Islet precursor cell (in vitro differentiated cells): Measurements from ENCODE around the gene NEXN.

ENCODE experiments used
- DNase-seq: peaks from one replicate; pipeline ENCODE4 v3.0.0-alpha.2; 2018

NEXN gene

GRCh38 chr1:77888081-77888780, at the start of gene NEXN:
Gene NEXN (plus strand): TSS chr1:77888624. CDS start chr1:77916107, 27,483 bp downstream.
- DNase-seq: peak; percentile 96

GRCh38 chr1:77841574-77841973, 46.9 kb upstream of the NEXN start:
- DNase-seq: no peak

DNA sequence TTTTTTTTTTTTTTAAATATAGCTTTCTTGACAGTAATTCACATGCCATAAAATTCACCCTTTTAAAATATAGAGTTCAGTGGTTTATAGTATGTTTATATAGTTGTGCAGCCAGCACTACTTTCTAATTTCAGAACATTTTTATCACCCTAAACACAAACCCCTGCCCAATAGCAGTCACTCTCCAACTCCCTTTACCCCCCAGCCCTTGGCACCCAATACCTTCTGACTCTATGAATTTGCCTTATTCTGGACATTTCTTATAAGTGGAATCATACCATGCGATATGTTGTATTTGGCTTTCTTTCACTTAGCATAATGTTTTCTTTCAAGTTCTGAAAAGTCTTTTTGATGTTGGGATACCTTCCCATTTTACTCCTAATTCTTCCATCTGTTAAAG, 42.5 kb upstream of the NEXN start:
- no peak for DNase-seq

GRCh38 chr1:77846966-77847365, 41.5 kb upstream of the NEXN start:
- no peak for DNase-seq

DNA sequence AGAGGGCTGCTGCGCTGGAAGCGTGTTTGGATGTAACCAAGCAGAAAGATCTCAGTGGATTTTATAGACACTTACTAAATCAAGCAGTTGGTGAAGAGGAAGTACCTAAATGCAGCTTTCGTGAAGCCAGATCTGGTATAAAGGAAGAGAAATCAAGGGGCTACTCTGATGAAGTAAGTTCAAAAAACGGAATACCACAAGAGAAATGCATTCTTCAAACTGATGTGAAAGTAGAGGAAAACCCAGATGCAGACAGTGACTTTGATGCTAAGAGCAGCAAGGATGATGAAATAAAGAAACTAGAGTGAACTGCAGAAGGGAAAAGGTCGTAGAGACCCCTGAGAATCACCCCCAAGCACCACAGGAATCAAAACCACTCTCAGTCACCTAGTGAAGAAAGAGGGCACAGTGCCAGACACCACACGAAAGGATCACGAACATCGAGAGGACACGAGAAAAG, 40.8 kb upstream of the NEXN start:
- DNase-seq: no peak

- no peak for DNase-seq
Observed at GRCh38 chr1:77850082-77850481, 38.3 kb upstream of the NEXN start.

- DNase-seq: no peak
Observed at GRCh38 chr1:77857552-77857951, 30.9 kb upstream of the NEXN start.

DNA sequence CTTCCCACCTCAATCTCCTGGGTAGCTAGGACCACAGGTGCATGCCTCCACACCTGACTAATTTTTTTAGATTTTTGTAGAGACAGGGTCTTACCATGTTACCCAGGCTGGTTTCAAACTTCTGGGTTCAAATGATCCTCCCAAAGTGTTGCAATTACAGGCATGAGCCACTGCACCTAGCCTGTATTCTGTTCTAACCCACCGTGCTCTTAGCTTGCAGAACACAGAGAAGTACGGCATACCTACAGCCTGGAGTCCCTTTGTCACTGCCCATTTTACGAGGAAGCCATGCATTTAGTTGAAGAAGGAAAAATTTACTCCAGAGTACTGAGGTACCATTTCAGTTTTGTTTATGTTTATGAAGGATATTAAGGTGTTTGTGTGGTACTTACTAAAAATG, 29.7 kb upstream of the NEXN start:
- DNase-seq: peak; percentile 58

DNA sequence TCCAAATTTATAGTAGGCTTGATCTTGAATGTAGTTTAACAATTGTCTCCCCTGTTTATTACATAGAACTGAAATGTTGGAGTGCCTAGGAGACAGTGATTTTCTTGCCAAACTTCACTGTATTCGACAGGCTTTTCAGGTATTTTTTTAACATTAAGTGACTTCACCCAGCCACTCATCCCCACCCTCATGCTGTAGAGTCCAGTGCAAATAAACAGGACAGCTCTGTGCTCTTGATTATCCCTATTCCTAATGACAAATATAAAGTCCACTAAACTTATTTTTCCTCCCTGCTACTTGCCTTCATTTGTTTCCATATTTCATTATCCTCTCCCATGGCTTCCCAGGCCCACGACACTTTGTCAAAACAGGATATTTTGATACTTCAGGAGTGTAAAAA, 29.2 kb upstream of the NEXN start:
- no peak for DNase-seq

- DNase-seq: peak; percentile 82
Observed at GRCh38 chr1:77866296-77866695, 22.1 kb upstream of the NEXN start.

- DNase-seq: no peak
Observed at GRCh38 chr1:77872645-77873044, 15.8 kb upstream of the NEXN start.

- DNase-seq: no peak
Observed at GRCh38 chr1:77873461-77873860, 15.0 kb upstream of the NEXN start.

DNA sequence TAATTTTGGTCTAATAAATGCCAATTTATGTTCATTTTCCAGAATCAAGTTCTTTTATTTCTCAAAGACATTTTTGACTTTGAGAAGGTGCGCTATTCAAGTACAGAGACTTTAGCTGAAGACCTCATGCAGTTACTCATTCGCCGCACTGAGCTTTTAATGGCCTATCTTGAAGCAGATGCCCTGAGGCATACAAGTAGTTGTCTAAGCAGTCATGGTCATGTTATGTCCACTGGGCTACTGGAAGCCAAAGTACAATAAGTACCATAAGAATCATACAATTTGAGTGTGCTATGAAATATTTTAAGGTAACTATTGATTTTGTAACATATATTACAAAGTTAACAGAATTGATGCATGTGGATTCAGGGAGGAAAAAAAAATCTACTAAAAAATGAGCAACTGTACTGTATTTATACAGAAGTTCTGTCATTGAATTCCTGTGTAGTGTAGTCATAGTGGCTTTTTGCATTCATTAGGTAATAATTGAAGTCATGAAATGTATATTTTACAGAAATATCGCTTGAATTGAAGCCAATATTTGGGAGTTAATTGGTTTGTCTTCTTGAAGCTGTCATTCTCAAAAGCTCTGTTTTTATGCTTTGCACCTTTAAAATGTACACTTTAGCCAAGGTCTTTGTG, 13.5 kb upstream of the NEXN start:
- peak; percentile 76 for DNase-seq

DNA sequence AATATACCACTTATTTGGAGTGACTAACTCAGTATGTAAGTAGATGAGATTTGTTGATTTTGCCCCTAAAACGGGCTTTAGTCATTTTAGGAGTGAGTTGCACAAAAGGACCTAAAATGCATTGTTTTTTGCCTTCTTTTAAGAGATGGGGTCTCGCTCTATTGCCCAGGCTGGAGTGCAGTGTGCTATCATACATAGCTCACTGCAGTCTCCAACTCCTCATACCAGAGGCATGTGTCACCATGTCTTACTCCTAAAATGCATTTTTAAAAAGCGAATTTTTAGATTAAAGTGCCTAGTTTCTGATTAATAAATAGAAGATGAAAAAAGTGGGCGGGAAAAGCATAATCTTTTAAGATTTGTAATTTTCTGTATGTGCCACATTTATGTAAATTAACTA, 11.5 kb upstream of the NEXN start:
- DNase-seq: no peak

- DNase-seq: no peak
Observed at GRCh38 chr1:77881061-77881460, 7.4 kb upstream of the NEXN start.

DNA sequence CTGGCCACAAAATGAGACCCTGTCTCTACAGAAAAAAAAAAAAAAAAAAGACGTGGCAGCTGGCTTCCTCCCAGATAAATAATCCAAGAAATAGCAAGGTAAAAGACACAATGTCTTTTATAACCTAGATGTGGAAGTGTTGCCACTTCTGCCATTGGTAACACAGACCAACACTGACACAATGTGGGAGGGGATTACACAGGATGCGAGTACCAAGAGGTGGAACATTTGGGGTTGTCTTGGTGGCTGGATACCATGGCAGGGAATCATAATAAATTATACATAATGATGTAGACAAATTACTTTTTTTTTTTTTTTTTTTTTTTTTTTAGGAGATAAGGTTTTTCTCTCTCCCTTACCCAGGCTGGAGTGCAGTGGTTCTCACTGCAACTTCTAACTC, 6.0 kb upstream of the NEXN start:
- DNase-seq: no peak

GRCh38 chr1:77888781-77889642, 588 bp downstream of the NEXN start:
- DNase-seq: no peak

DNA sequence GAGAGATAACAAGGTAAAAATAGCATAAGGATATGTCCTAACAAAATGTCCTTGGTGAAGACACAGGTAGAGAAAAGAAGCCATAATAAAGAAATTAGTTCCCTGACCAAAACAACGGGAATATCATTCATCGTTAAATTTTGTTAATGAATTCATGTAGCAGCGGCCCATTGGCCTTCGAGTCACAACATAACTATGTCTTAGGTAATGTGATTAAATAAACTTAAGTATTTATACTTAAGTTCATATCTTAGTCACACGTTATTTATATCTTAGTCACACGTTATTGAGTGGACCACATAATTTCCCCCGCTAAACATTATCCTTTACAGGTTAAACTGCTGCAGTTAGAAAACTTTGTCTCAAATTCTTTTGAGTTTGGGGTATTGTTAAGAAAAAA, 1.2 kb downstream of the NEXN start:
- DNase-seq: no peak

GRCh38 chr1:77891200-77891599, 2.8 kb downstream of the NEXN start:
- no peak for DNase-seq

- DNase-seq: no peak
Observed at GRCh38 chr1:77899647-77900320, 11.4 kb downstream of the NEXN start.

- DNase-seq: peak; percentile 65
Observed at GRCh38 chr1:77900687-77901293, 12.4 kb downstream of the NEXN start.

DNA sequence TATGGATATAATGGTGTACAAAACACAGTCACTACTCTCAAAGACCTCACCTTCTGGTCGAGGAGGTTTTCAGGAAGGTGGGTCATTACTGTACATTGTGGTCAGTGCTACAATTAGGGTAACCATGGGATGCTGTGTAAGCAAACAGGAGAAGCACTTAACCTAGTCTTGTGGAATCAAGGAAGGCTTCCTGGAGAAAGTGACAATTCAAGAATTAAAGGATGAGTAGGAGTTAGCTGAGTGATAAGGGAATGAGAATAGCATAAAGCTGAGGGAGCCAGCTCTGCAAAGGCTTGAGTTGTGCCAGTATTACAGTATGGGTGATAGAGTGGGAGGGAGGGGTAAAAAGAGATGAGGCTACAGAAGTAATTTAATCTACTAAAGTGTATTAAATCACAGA, 17.2 kb downstream of the NEXN start:
- no peak for DNase-seq
